ENCODE measurements around the gene ITM2A.

Gene ITM2A
- long read RNA-seq, donor 1, transcript ITM2A-202 (5 exons, 1,698 nt): minor isoform, 6 of 119 reads
- long read RNA-seq, donor 1, transcript ITM2A-201 (6 exons, 1,641 nt): major isoform, 40 of 119 reads
- long read RNA-seq, donor 1, partial matches to known transcripts: 72 of 119 reads
- long read RNA-seq, donor 1, other reads (novel, unspliced or antisense): 0 of 119 reads
- long read RNA-seq, donor 2, transcript ITM2A-201 (6 exons, 1,641 nt): major isoform, 12 of 45 reads
- long read RNA-seq, donor 2, partial matches to known transcripts: 30 of 45 reads
- long read RNA-seq, donor 2, other reads (novel, unspliced or antisense): 0 of 45 reads
- long read RNA-seq, donor 3, transcript ITM2A-201 (6 exons, 1,641 nt): major isoform, 7 of 26 reads
- long read RNA-seq, donor 3, partial matches to known transcripts: 18 of 26 reads
- long read RNA-seq, donor 3, other reads (novel, unspliced or antisense): 0 of 26 reads
- long read RNA-seq, donor 4, transcript ITM2A-201 (6 exons, 1,641 nt): major isoform, 15 of 88 reads
- long read RNA-seq, donor 4, partial matches to known transcripts: 72 of 88 reads
- long read RNA-seq, donor 4, other reads (novel, unspliced or antisense): 0 of 88 reads
- long read RNA-seq, donor 5, transcript ITM2A-201 (6 exons, 1,641 nt): major isoform, 9 of 64 reads
- long read RNA-seq, donor 5, partial matches to known transcripts: 54 of 64 reads
- long read RNA-seq, donor 5, other reads (novel, unspliced or antisense): 0 of 64 reads
- long read RNA-seq, donor 6, transcript ITM2A-201 (6 exons, 1,641 nt): major isoform, 9 of 26 reads
- long read RNA-seq, donor 6, partial matches to known transcripts: 17 of 26 reads
- long read RNA-seq, donor 6, other reads (novel, unspliced or antisense): 0 of 26 reads
- long read RNA-seq, donor 7, transcript ITM2A-201 (6 exons, 1,641 nt): major isoform, 31 of 67 reads
- long read RNA-seq, donor 7, partial matches to known transcripts: 32 of 67 reads
- long read RNA-seq, donor 7, other reads (novel, unspliced or antisense): 0 of 67 reads
- long read RNA-seq, donor 8, transcript ITM2A-201 (6 exons, 1,641 nt): major isoform, 20 of 41 reads
- long read RNA-seq, donor 8, partial matches to known transcripts: 20 of 41 reads
- long read RNA-seq, donor 8, other reads (novel, unspliced or antisense): 0 of 41 reads

GRCh38 chrX:79366873-79367749 lies at the start of gene ITM2A:
TSS of gene ITM2A (minus strand) at chrX:79367334. CDS start at chrX:79367215, 119 bp downstream.
- DNase-seq: peak; percentile 36

- DNase-seq: no peak
Measured at GRCh38 chrX:79415056-79415455, 47.9 kb upstream of the ITM2A start.

- no peak for DNase-seq
Measured at GRCh38 chrX:79413963-79414362, 46.8 kb upstream of the ITM2A start.

GRCh38 chrX:79412972-79413371 lies 45.8 kb upstream of the ITM2A start:
- DNase-seq: no peak

- DNase-seq: no peak
Measured at GRCh38 chrX:79412166-79412565, 45.0 kb upstream of the ITM2A start.

- no peak for DNase-seq
Measured at GRCh38 chrX:79409657-79410056, 42.5 kb upstream of the ITM2A start.

GRCh38 chrX:79408623-79409322 lies 41.6 kb upstream of the ITM2A start:
- DNase-seq: no peak

- DNase-seq: no peak
Measured at GRCh38 chrX:79400623-79401022, 33.5 kb upstream of the ITM2A start.

GRCh38 chrX:79375340-79375739 lies 8.2 kb upstream of the ITM2A start:
- DNase-seq: no peak

- DNase-seq: no peak
Measured at GRCh38 chrX:79371640-79372039, 4.5 kb upstream of the ITM2A start.

- no peak for DNase-seq
Measured at GRCh38 chrX:79371101-79371500, 4.0 kb upstream of the ITM2A start.

GRCh38 chrX:79369871-79370270 lies 2.7 kb upstream of the ITM2A start:
- no peak for DNase-seq

- no peak for DNase-seq
Measured at GRCh38 chrX:79368441-79368840, 1.3 kb upstream of the ITM2A start.

- no peak for DNase-seq
Measured at GRCh38 chrX:79367907-79368306, 773 bp upstream of the ITM2A start.

- DNase-seq: no peak
Measured at GRCh38 chrX:79366556-79366872, 620 bp downstream of the ITM2A start.

- no peak for DNase-seq
Measured at GRCh38 chrX:79365591-79365990, 1.5 kb downstream of the ITM2A start.

GRCh38 chrX:79364306-79364705 lies 2.8 kb downstream of the ITM2A start:
- no peak for DNase-seq

GRCh38 chrX:79361192-79361870 lies 5.8 kb downstream of the ITM2A start:
- no peak for DNase-seq

- DNase-seq: no peak
Measured at GRCh38 chrX:79336869-79337815, 30.0 kb downstream of the ITM2A start.
